ENCODE measurements around the gene SPATA20.

SPATA20 gene

GRCh38 chr17:50529849-50530248, 17.1 kb upstream of the SPATA20 start:
- H3K4me3 ChIP-seq (ENCODE audit: low read depth, low read length): no peak overlapping the region
- no peak for DNase-seq (ENCODE audit: low read depth)
- TF ChIP-seq CTCF (IDR thresholded peaks at IDR 0.05; ENCODE audit: low read depth, low read length, missing control alignments): no peak

DNA sequence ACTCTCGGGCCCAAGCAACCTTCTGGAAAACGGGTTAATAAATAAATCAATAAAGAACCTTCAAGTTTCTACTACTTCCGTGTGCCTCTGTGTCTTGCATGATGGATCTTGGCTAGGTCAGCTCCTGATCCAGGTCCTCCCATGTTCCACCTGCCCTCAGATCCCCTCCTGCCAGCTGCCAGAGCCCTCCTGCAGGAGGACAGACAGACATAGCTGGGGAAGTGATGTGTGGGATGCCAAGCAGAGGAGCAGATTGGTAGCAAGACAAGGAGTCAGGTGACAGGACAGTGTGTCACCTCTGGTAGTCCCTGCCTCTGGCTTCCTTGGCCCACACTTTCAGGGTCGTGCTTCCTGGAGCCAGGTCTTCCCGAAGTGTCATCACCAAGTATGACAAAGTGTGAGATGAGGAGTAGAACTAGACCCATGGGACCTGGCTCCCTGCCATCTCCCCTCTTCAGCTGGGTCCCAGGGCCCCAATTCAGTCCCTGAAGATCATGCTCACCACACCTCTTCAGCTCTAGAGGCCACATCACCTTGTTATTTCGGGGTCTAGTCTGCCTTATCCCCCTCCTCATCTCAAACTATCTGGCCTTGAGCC, 15.4 kb upstream of the SPATA20 start:
- DNase-seq (ENCODE audit: low read depth): no peak
- H3K4me3 ChIP-seq (ENCODE audit: low read depth, low read length): no peak overlapping the region
- no peak for TF ChIP-seq CTCF (IDR thresholded peaks at IDR 0.05; ENCODE audit: low read depth, low read length, missing control alignments)

- DNase-seq (ENCODE audit: low read depth): no peak
- no peak within 1 kb of the TSS for H3K4me3 ChIP-seq (ENCODE audit: low read depth, low read length)
- TF ChIP-seq CTCF (IDR thresholded peaks at IDR 0.05; ENCODE audit: low read depth, low read length, missing control alignments): no peak
These were observed 14.4 kb upstream of the SPATA20 start, which contains the start of gene EPN3 for GRCh38 chr17:50532452-50533024. TSS of gene EPN3 (plus strand) at chr17:50532735. CDS start at chr17:50536557, 3,822 bp downstream.

GRCh38 chr17:50533185-50533584, 13.8 kb upstream of the SPATA20 start:
- H3K4me3 ChIP-seq (ENCODE audit: low read depth, low read length): no peak overlapping the region
- DNase-seq (ENCODE audit: low read depth): no peak
- no peak for TF ChIP-seq CTCF (IDR thresholded peaks at IDR 0.05; ENCODE audit: low read depth, low read length, missing control alignments)

DNA sequence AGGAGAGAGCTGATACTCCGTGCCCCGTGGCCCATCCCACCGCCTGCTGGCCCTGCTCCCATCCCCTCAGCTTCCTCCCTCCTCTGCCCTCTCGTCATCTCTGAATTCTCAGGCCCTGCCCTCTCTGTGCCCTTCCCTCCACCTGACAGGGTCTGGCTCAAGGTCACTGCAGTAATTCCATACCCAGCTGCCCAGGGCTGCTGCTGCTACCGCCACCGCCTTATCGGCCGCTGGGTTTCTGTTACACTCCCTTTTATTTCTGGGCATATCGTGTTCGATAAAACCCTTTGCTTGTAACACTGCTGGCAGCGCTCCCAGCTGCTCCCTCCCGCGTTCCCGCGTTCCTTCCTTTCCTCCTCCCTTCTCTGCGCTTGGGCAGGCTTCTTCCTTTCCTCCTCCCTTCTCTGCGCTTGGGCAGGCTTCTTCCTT, 13.2 kb upstream of the SPATA20 start:
- no peak for TF ChIP-seq CTCF (IDR thresholded peaks at IDR 0.05; ENCODE audit: low read depth, low read length, missing control alignments)
- H3K4me3 ChIP-seq (ENCODE audit: low read depth, low read length): no peak overlapping the region
- DNase-seq (ENCODE audit: low read depth): no peak

- no peak overlapping the region for H3K4me3 ChIP-seq (ENCODE audit: low read depth, low read length)
- no peak for TF ChIP-seq CTCF (IDR thresholded peaks at IDR 0.05; ENCODE audit: low read depth, low read length, missing control alignments)
- no peak for DNase-seq (ENCODE audit: low read depth)
These were observed 12.6 kb upstream of the SPATA20 start for GRCh38 chr17:50534222-50534978.

Data from GM12864 (cell line).